WTC11 (cell line): ENCODE measurements around the gene ETV2.

Source experiments
- ATF3 ChIP-seq: sonication (generic); formaldehyde crosslinking; conservative IDR thresholded peaks from 2 replicates; pipeline ENCODE4 v1.8.1; 2022; ENCODE audit warnings: mild to moderate bottlenecking, missing genetic modification reagents
- CTCF ChIP-seq: fragments of 200-600 bp; IDR thresholded peaks from 2 replicates; pipeline ENCODE4 v1.8.0; 2022; ENCODE audit warnings: antibody characterized with exemption
- NR1H2 ChIP-seq: sonication (generic); formaldehyde crosslinking; IDR thresholded peaks from 2 replicates; pipeline ENCODE4 v1.9.0; 2021; ENCODE audit warnings: mild to moderate bottlenecking, moderate library complexity, missing genetic modification reagents
- PRDM15 ChIP-seq: sonication (generic); formaldehyde crosslinking; IDR thresholded peaks from 2 replicates; pipeline ENCODE4 v1.8.0; 2022; ENCODE audit warnings: missing genetic modification reagents
- SP1 ChIP-seq: sonication (generic); formaldehyde crosslinking; conservative IDR thresholded peaks from 2 replicates; pipeline ENCODE4 v1.8.1; 2022; ENCODE audit warnings: missing genetic modification reagents
- TEAD4 ChIP-seq: sonication (generic); formaldehyde crosslinking; IDR thresholded peaks from 2 replicates; pipeline ENCODE4 v1.8.0; 2022; ENCODE audit warnings: mild to moderate bottlenecking, missing genetic modification reagents
- TF ChIP-seq, protein P1 (sequence below): sonication (generic); formaldehyde crosslinking; IDR thresholded peaks from 2 replicates; pipeline ENCODE4 v1.8.1; 2022; ENCODE audit warnings: mild to moderate bottlenecking, missing genetic modification reagents, moderate library complexity, borderline replicate concordance
- TF ChIP-seq, protein P2 (sequence below): sonication (generic); formaldehyde crosslinking; IDR thresholded peaks from 2 replicates; pipeline ENCODE4 v1.8.1; 2022; ENCODE audit warnings: low read depth, missing genetic modification reagents, borderline replicate concordance

GRCh38 chr19:35623327-35624010 lies 18.1 kb upstream of the ETV2 start:
- TF ChIP-seq CTCF (no peak), SP1 (CRISPR knock-in tag) (no peak), PRDM15 (CRISPR knock-in tag) (no peak), ATF3 (CRISPR knock-in tag) (no peak), TEAD4 (CRISPR knock-in tag) (no peak), NR1H2 (CRISPR knock-in tag) (no peak)
- TF ChIP-seq, protein P1, sequence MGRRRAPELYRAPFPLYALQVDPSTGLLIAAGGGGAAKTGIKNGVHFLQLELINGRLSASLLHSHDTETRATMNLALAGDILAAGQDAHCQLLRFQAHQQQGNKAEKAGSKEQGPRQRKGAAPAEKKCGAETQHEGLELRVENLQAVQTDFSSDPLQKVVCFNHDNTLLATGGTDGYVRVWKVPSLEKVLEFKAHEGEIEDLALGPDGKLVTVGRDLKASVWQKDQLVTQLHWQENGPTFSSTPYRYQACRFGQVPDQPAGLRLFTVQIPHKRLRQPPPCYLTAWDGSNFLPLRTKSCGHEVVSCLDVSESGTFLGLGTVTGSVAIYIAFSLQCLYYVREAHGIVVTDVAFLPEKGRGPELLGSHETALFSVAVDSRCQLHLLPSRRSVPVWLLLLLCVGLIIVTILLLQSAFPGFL (CRISPR knock-in tag) = no peak
- TF ChIP-seq, protein P2, sequence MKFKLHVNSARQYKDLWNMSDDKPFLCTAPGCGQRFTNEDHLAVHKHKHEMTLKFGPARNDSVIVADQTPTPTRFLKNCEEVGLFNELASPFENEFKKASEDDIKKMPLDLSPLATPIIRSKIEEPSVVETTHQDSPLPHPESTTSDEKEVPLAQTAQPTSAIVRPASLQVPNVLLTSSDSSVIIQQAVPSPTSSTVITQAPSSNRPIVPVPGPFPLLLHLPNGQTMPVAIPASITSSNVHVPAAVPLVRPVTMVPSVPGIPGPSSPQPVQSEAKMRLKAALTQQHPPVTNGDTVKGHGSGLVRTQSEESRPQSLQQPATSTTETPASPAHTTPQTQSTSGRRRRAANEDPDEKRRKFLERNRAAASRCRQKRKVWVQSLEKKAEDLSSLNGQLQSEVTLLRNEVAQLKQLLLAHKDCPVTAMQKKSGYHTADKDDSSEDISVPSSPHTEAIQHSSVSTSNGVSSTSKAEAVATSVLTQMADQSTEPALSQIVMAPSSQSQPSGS = no peak
